GM21717 (cell line): ENCODE data around the gene ZNF837.

Source experiments
- ATAC-seq: cut with Tn5 transposase; IDR thresholded peaks from one replicate; pipeline ENCODE4 v1.9.1; 2021; ENCODE audit warnings: mild to moderate bottlenecking, moderate library complexity; ENCODE audit not compliant: unreplicated experiment

The ZNF837 gene

DNA sequence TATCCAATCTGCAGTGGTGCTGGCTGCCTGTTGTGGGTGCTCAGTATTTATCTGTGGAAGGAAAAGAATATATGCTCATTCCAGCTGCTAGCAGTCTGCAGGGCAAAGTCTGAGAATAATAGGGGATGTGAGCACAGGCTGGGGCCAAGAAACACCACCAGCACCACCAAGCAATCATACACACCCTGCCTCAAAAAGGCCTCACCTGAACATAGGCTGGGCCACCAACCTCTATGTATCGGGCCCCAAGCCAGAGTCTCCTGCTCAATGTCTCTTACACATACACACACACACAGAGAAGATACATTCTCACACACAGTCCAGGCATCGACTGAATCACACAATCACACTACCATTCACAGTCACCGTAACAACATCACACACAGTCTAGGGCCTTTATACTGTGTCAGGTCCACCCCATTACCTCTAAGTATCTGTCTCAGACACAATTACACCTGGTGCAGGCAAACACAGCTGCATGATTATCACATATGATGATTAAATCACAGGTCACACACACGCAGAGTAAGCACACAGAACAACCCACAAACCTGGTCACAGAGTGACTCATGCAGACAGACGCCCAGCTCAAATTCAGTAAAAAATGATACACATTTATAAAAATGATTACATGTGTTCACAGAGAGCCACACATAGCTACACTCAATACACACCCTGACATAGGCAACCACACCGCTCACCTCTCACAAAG, 55.4 kb downstream of the ZNF837 start:
- no peak for ATAC-seq

GRCh38 chr19:58319241-58319640, 61.6 kb downstream of the ZNF837 start:
- no peak for ATAC-seq

DNA sequence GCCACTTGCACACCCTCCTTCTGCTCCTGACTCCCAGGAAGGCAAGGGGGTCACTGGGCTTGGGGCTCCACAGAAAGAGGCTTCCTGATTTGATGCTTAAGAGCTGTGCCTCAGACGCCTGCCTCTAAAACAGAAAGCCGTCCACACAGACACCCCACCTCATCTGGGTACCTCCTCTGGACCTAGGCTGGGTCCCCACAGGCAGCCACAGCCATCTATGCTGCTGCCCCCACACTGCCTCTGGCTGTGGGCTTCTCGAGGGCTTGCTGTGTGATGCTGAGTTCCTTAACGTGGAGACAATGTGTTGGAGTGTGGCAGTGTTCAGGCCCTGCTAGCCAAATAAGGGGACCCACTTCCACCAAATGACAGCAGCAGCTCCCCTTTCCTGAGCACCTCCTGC, 62.5 kb downstream of the ZNF837 start:
- ATAC-seq = no peak
